AG09309 (cell line): ENCODE data around the gene RPUSD1.

Experiments
- DNase-seq: peaks from one replicate; pipeline ENCODE4 v3.0.0-alpha.2; 2010; ENCODE audit warnings: low read depth
- H3K4me3 ChIP-seq: 2 replicates; pipeline ENCODE4 v1.5.1; 2011; ENCODE audit warnings: mild to moderate bottlenecking, low read depth, low read length, moderate library complexity; ENCODE audit not compliant: control insufficient read depth
- TF ChIP-seq, protein P1 (sequence below): IDR thresholded peaks from 2 replicates; pipeline ENCODE4 v1.5.1; 2011; ENCODE audit warnings: mild to moderate bottlenecking, low read depth, low read length, inconsistent platforms; ENCODE audit not compliant: insufficient read depth, control insufficient read depth; ENCODE audit errors: missing control alignments

RPUSD1 gene

DNA sequence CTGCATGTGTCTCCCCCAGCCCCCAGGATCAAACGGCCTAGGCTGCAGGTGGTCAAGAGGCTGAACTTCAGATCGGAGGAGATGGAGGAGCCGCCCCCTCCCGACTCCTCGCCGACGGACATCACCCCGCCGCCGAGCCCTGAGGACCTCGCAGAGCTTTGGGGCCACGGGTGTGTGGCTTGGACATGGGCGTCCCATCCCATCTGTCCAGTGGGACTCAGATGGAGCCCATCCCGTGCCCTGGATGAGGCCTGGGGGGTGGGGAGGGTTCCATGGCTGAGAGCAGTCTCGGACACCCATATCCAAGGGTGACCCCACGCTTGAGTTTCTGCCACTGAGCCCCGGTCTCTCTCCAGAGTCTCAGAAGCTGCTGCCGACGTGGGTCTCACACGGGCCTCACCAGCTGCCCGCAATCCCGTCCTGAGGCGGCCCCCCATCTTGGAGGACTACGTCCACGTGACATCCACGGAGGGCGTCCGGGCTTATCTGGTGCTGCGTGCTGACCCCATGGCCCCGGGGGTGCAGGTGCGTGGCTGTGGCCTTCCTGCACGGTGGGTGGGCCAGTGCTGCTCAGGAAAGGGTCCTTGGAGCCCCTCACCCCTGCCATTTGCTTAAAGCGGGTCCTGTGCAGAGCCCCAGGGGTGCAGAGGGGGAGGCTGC, 1.1 kb upstream of the RPUSD1 start:
- DNase-seq = no peak
- TF ChIP-seq, protein P1, sequence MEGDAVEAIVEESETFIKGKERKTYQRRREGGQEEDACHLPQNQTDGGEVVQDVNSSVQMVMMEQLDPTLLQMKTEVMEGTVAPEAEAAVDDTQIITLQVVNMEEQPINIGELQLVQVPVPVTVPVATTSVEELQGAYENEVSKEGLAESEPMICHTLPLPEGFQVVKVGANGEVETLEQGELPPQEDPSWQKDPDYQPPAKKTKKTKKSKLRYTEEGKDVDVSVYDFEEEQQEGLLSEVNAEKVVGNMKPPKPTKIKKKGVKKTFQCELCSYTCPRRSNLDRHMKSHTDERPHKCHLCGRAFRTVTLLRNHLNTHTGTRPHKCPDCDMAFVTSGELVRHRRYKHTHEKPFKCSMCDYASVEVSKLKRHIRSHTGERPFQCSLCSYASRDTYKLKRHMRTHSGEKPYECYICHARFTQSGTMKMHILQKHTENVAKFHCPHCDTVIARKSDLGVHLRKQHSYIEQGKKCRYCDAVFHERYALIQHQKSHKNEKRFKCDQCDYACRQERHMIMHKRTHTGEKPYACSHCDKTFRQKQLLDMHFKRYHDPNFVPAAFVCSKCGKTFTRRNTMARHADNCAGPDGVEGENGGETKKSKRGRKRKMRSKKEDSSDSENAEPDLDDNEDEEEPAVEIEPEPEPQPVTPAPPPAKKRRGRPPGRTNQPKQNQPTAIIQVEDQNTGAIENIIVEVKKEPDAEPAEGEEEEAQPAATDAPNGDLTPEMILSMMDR = no peak
- peak overlapping the region; percentile 84 for H3K4me3 ChIP-seq

DNA sequence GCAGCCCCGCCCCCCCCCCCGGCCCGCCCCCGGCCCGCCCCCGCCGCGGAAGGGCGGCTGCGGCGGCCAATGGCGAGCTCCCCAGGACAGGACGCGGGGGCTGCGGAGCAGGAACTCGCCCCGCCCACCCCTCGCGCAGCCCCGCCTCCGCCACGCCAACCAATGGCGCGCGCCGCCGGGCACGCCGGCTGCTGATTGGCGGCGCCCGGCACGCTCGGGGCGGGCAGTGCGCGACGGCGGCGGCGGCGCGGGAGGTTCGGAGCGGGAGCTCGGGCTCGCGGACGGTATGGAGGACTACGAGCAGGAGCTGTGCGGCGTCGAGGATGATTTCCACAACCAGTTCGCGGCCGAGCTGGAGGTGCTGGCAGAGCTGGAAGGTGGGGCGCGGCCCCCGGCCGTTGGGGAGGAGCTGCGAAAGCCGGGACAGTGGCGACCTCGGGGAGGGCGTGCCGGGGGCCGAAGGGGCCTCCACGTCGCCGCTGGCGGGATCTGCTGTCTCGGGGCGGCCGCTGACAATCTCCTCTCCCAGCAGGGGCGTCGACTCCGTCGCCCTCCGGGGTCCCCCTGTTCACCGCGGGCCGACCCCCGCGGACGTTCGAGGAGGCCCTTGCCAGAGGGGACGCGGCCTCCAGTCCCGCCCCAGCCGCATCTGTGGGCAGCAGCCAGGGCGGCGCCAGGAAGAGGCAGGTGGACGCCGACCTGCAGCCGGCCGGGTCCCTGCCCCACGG, 382 bp upstream of the RPUSD1 start, which contains the start of gene CHTF18:
Gene CHTF18, plus strand, starts transcription at position 222 of the 728 bp plus-strand sequence. Its CDS starts 65 bp downstream, at position 287.
- peak within 1 kb of the TSS; percentile 99 for H3K4me3 ChIP-seq
- TF ChIP-seq, protein P1 = no peak
- DNase-seq = peak; percentile 53

DNA sequence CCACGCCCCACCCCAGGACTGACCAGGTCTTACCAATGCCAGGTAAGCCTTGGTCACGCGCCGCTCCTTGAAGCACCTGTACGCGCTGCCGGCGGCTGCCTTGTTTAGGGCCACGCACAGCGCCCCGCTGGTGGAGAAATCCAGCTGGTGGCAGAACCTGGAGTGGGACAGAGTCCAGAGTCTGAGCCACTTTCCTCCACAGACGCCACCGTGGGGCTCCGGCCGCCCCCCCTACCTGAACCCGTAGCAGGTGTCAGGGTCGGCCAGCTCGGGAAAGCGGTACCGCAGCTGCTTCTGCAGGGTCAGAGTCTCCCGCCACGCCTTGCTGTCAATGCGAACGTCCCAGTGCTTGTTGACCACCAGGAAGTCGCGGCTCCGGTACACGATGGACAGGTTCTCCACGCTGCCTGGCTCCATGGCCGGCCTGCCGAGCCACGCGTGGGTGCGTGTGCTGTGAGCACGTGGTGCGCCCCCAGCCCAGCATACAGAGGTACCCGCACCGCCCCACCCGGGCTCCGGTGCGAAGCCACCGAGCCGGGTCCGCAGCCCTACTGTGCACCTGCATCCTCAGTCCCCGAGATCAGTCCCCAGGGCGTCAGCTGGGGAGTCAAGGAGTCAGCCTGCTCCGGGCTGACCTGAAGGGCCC, 737 bp downstream of the RPUSD1 start:
- TF ChIP-seq, protein P1 = no peak
- peak overlapping the region; percentile 99 for H3K4me3 ChIP-seq

DNA sequence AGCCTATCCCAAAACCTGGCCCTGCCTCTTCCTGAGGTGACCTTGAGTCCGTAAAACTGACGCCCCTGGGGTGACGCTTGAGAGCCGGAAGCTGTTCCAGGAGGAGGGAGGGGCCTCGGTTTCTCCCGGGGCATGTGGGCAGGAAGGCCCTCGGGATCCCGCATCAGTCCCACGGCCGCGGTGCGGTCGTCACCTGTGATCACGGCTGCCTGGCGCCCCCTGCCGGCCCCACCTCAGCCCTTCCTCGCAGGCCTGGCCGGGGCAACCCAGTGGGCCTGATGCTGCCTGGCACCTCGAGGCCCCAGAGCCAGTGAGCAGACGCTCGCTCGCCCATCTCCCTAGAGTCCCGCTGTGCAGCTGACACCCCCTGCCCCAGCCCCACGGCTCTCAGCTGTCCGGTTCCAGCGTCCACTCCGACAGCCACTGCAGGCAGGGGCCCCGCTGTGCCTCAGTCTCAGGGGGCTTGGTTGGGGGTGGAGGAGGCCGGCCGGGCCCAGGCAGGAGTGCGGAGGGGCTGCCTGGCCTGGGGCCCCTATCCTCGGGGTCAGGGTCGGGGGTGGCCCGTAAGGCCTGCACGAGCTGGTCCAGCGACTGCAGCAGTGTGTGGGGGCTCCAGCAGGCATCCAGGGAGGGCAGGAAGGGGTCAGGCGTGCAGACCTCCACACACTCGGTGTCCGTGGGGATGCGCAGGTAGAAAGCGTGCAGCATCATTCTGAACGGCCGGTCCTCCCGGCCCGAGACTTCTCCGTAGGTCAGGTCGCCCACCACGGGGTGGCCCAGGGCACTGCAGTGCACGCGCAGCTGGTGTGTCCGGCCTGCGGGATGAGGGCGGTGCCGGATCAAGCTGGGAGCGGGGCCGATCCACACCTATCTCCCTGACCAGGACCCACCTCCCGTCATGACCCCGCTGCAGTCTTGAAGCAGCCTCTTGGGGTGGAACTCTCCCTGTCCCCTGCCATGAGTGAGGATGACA, 2.3 kb downstream of the RPUSD1 start:
- no peak overlapping the region for H3K4me3 ChIP-seq
- TF ChIP-seq, protein P1 = peak; percentile 80
- peak; percentile 4 for DNase-seq

More for the DNA sequence above, 737 bp downstream of the RPUSD1 start:
- DNase-seq = no peak

DNA sequence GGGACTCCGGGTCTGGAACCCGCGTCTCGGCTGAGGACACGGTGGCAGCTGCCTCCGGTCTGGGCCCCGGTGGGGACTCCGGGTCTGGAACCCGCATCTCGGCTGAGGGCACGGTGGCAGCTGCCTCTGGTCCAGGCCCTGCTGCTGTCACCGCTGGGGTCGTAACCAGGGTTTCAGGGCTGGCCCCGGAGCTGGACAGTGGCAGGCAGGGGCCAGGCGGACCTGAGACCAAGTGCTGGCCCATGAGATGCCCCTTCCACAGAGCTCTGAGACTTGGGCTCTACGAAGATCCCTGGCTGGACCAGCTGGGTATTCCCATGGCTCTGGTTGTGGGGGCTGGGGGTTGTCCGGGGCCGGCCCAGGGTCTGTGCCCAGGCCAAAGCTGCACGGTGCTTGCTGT, 3.8 kb downstream of the RPUSD1 start:
- TF ChIP-seq, protein P1 = no peak

More for the DNA sequence above, 3.8 kb downstream of the RPUSD1 start:
- no peak overlapping the region for H3K4me3 ChIP-seq
- no peak for DNase-seq
